HAP-1 (cell line): ENCODE measurements around the gene GLRB.
A peak's percentile ranks its signal among the peaks of the same experiment; 100 is the strongest.
"Not testable (repeated sequence)": the region's sequence is repeated elsewhere in the genome, so short reads cannot be mapped to it uniquely, and the experiment has no call there.

Experiments
- DNase-seq, 2 experiments: peaks; one replicate each; pipeline ENCODE4 v3.0.0-alpha.2; 2016 to 2020; ENCODE audit warnings: low spot score in 2 of 2
- H3K27me3 ChIP-seq: fragments of 250-450 bp; sonication (Bioruptor Pico); 2 replicates; pipeline ENCODE4 v1.5.1; 2020; ENCODE audit warnings: low read depth, mild to moderate bottlenecking, moderate library complexity
- H3K36me3 ChIP-seq: fragments of 250-450 bp; sonication (Bioruptor Pico); replicated peaks from 2 replicates; pipeline ENCODE4 v1.5.1; 2020; ENCODE audit warnings: mild to moderate bottlenecking
- H3K4me1 ChIP-seq: fragments of 250-450 bp; sonication (Bioruptor Pico); 2 replicates; pipeline ENCODE4 v1.5.1; 2020; ENCODE audit warnings: mild to moderate bottlenecking
- H3K4me3 ChIP-seq: fragments of 250-450 bp; sonication (Bioruptor Pico); 2 replicates; pipeline ENCODE4 v1.5.1; 2020; ENCODE audit warnings: mild to moderate bottlenecking, moderate library complexity
- H3K9me3 ChIP-seq: fragments of 250-450 bp; sonication (Bioruptor Pico); 2 replicates; pipeline ENCODE4 v1.5.1; 2020; ENCODE audit warnings: mild to moderate bottlenecking, moderate library complexity
- in situ Hi-C: fragments of 300-500 bp; cut with MboI; formaldehyde crosslinking; loops from 3 replicates; pipeline ENCODE4 v1.14.3; 2020; ENCODE audit warnings: low sequenced_read_pairs, inconsistent platforms, mixed read lengths

The GLRB gene

GRCh38 chr4:157170321-157170720 lies 94.4 kb downstream of the GLRB start:
- H3K36me3 ChIP-seq = no peaks in the 10 kb centered on the region
- DNase-seq = no peak
- in situ Hi-C loops = no loop called here

GRCh38 chr4:157172011-157172410 lies 96.1 kb downstream of the GLRB start:
- no peak overlapping the region for H3K4me3 ChIP-seq
- H3K4me1 ChIP-seq = peaks cover 3% of the 10 kb centered on the region; the same call in 1 of the 2 replicates
- H3K9me3 ChIP-seq = no peaks in the 10 kb centered on the region
- no peak for DNase-seq
- in situ Hi-C loops = no loop called here
- H3K36me3 ChIP-seq = no peaks in the 10 kb centered on the region
- no peaks in the 10 kb centered on the region for H3K27me3 ChIP-seq

More at GRCh38 chr4:157170321-157170720, 94.4 kb downstream of the GLRB start:
- Histone ChIP-seq H3K4me3 (no peak overlapping the region), H3K27me3 (no peaks in the 10 kb centered on the region), H3K9me3 (no peaks in the 10 kb centered on the region), H3K4me1 (peaks cover 18% of the 10 kb centered on the region)

DNA sequence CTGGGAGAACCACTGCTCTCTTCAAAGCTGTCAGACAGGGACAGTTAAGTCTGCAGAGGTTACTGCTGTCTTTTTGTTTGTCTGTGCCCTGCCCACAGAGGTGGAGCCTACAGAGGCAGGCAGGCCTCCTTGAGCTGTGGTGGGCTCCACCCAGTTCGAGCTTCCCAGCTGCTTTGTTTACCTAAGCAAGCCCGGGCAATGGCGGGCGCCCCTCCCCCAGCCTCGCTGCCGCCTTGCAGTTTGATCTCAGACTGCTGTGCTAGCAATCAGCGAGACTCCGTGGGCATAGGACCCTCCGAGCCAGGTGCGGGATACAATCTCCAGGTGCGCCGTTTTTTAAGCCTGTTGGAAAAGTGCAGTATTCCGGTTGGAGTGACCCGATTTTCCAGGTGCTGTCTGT lies 104.3 kb downstream of the GLRB start:
- H3K27me3 ChIP-seq, in situ Hi-C loops, H3K9me3 ChIP-seq, DNase-seq, H3K36me3 ChIP-seq, H3K4me1 ChIP-seq, H3K4me3 ChIP-seq: not testable (repeated sequence)

DNA sequence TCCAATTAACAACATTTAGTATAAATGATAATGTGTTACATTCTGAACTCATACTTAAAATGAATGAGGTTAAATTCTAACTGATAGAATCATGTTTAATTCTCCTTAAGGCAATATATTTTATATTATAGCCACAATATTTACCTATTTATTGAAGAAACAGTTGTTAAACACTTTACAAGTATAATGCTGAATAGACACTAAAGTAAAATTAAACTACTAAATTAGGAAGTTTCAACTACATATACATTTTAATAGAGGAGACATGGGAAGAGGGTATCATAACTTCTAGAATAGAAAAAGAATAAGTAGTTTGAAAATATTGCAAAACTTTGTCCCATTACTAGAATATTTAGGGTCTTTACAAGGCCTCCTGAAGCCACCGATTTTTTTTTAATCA lies 108.3 kb downstream of the GLRB start:
- Histone ChIP-seq H3K27me3 (no peaks in the 10 kb centered on the region), H3K9me3 (no peaks in the 10 kb centered on the region), H3K4me3 (no peak overlapping the region), H3K4me1 (peaks cover 5% of the 10 kb centered on the region; the same call in 1 of the 2 replicates), H3K36me3 (no peaks in the 10 kb centered on the region)
- in situ Hi-C loops = no loop called here
- DNase-seq = no peak

DNA sequence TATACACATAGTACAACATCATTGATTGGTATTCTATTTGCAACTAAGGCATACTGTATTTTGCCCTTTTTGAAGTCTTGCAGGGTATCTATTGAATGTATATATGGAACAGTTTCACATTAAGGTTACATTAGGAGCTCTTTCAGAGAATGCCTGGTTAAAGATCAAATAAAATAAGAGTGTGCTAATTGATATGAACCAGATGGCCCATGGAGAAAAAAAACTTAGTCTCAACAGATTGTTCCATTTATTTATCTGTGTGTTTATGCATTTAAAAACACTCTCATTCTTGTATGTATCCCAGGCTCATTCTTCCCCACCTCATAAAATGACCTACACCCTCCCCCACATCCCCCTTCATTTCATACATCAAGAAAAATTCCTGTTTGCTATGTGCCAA lies 109.4 kb downstream of the GLRB start:
- no peaks in the 10 kb centered on the region for H3K9me3 ChIP-seq
- peaks cover 5% of the 10 kb centered on the region; the same call in 1 of the 2 replicates for H3K4me1 ChIP-seq
- H3K36me3 ChIP-seq = no peaks in the 10 kb centered on the region
- no peak for DNase-seq
- no peaks in the 10 kb centered on the region for H3K27me3 ChIP-seq
- H3K4me3 ChIP-seq = no peak overlapping the region
- in situ Hi-C loops = no loop called here

DNA sequence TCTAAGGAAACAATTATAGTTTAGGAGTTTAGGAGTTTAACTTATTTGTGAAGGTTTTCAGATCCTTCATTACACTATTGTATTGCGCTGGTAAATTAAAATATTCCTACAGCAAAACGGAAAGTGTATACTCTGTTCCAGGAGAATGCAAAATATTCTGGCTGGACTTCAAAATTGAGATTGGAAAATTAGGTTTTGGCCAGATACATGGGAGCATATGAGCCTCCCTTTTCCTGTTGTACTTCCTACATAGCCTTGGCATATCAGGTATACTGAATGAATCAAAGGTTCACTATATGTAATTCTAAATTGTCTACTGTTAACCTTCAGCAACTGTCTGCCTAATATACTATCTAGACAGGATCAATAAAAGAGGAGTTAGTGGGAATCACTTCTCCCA lies 119.4 kb downstream of the GLRB start:
- H3K9me3 ChIP-seq = no peaks in the 10 kb centered on the region
- H3K36me3 ChIP-seq = no peaks in the 10 kb centered on the region
- no peaks in the 10 kb centered on the region for H3K4me1 ChIP-seq
- no peak for DNase-seq
- in situ Hi-C loops = no loop called here
- no peak overlapping the region for H3K4me3 ChIP-seq
- no peaks in the 10 kb centered on the region for H3K27me3 ChIP-seq

GRCh38 chr4:157196046-157196445 lies 120.1 kb downstream of the GLRB start:
- in situ Hi-C loops = no loop called here
- Histone ChIP-seq H3K9me3 (no peaks in the 10 kb centered on the region), H3K4me3 (no peak overlapping the region), H3K27me3 (no peaks in the 10 kb centered on the region), H3K36me3 (no peaks in the 10 kb centered on the region), H3K4me1 (no peaks in the 10 kb centered on the region)
- DNase-seq = no peak

DNA sequence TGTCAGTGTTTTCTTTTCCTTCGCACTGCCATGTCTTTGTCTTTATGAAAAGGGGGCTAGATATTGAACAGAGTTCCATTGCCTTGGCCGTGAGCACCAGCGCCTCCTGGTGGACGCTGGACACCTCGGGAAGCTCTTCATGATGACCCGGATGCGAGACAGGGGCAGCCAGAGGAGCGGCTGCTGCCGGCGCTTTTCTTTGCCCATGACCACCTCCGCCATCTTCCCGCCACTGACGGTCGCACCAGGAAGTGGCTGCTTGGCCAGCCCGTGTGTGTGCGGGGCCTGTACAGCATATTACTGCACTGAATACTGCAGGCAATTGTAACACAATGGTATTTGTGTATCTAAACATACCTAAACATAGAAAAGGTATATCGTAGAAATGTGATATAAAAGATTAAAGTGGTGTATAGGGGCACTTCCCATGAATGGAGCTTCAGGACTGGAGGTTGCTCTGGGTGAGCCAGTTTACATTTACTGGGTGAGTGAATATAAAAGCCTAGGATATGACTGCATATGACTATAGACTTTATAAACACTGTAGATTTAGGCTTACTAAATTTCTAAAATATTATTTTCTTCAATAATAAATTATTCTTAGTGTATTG lies 128.8 kb downstream of the GLRB start:
- H3K36me3 ChIP-seq = no peaks in the 10 kb centered on the region
- in situ Hi-C loops = loop anchor here (25.0 kb wide), 1 partner anchor 758 kb away; no protein-coding TSS in a partner anchor
- H3K4me1 ChIP-seq = no peaks in the 10 kb centered on the region
- H3K9me3 ChIP-seq = no peaks in the 10 kb centered on the region
- peak; percentile 21 to 73 for DNase-seq
- H3K27me3 ChIP-seq = no peaks in the 10 kb centered on the region
- no peak overlapping the region for H3K4me3 ChIP-seq

GRCh38 chr4:157217708-157218107 lies 141.8 kb downstream of the GLRB start:
- no peaks in the 10 kb centered on the region for H3K36me3 ChIP-seq
- no peaks in the 10 kb centered on the region for H3K27me3 ChIP-seq
- H3K4me1 ChIP-seq = no peaks in the 10 kb centered on the region
- DNase-seq = peak in 1 of 2 experiments; percentile 41
- H3K4me3 ChIP-seq = no peak overlapping the region
- in situ Hi-C loops = loop anchor here (25.0 kb wide), 1 partner anchor 745 kb away; no protein-coding TSS in a partner anchor
- no peaks in the 10 kb centered on the region for H3K9me3 ChIP-seq

- H3K27me3 ChIP-seq = no peaks in the 10 kb centered on the region
- H3K4me3 ChIP-seq = no peak overlapping the region; the same call in 1 of the 2 replicates
- no peaks in the 10 kb centered on the region for H3K9me3 ChIP-seq
- DNase-seq = no peak
- in situ Hi-C loops = loop anchor here (25.0 kb wide), 1 partner anchor 742 kb away; no protein-coding TSS in a partner anchor
- H3K36me3 ChIP-seq = no peaks in the 10 kb centered on the region
- H3K4me1 ChIP-seq = no peaks in the 10 kb centered on the region
These were observed 143.9 kb downstream of the GLRB start for GRCh38 chr4:157219711-157220370.

- DNase-seq = peak; percentile 65 to 86
- no peaks in the 10 kb centered on the region for H3K27me3 ChIP-seq
- H3K9me3 ChIP-seq = no peaks in the 10 kb centered on the region
- no peaks in the 10 kb centered on the region for H3K4me1 ChIP-seq
- in situ Hi-C loops = loop anchor here (25.0 kb wide), 1 partner anchor 742 kb away; no protein-coding TSS in a partner anchor
- no peaks in the 10 kb centered on the region for H3K36me3 ChIP-seq
- peak within 1 kb of the TSS; percentile 29 for H3K4me3 ChIP-seq
These were observed 144.5 kb downstream of the GLRB start, which contains the start of gene GRIA2 for GRCh38 chr4:157220371-157220881. Gene GRIA2 (plus strand): TSS chr4:157220728. CDS start chr4:157221043, 315 bp downstream.

GRCh38 chr4:157221426-157221894 lies 145.5 kb downstream of the GLRB start:
- H3K9me3 ChIP-seq = no peaks in the 10 kb centered on the region
- in situ Hi-C loops = loop anchor here (25.0 kb wide), 1 partner anchor 741 kb away; no protein-coding TSS in a partner anchor
- no peaks in the 10 kb centered on the region for H3K36me3 ChIP-seq
- H3K27me3 ChIP-seq = no peaks in the 10 kb centered on the region
- no peaks in the 10 kb centered on the region for H3K4me1 ChIP-seq
- DNase-seq = no peak
- H3K4me3 ChIP-seq = no peak overlapping the region
